ENCODE results near the gene PLOD1.

Gene PLOD1

GRCh38 chr1:11919621-11920020, 14.9 kb upstream of the PLOD1 start:
- TF ChIP-seq CTCF (IDR thresholded peaks at IDR 0.05; ENCODE audit: borderline replicate concordance, extremely low read depth, low read length, poor library complexity, severe bottlenecking) (no peak), EZH2 (IDR thresholded peaks at IDR 0.05; ENCODE audit: borderline replicate concordance, low read depth, low read length, severe bottlenecking) (no peak)
- no peaks in the 10 kb centered on the region for H3K9me3 ChIP-seq (ENCODE audit: insufficient read depth, low read length, severe bottlenecking)
- H4K20me1 ChIP-seq (ENCODE audit: insufficient read depth, low read length) = peaks cover 53% of the 10 kb centered on the region
- no peak overlapping the region for H3K9ac ChIP-seq (ENCODE audit: low read depth, low read length)
- H3K27me3 ChIP-seq (ENCODE audit: insufficient read depth, low read length, poor library complexity) = no peaks in the 10 kb centered on the region
- ATAC-seq (ENCODE audit: insufficient read depth, low read depth) = no peak
- peaks cover 39% of the 10 kb centered on the region for H3K79me2 ChIP-seq (ENCODE audit: insufficient read depth, low read length)
- peaks cover 67% of the 10 kb centered on the region for H3K36me3 ChIP-seq (ENCODE audit: insufficient read depth, low read length)
- H3K4me1 ChIP-seq (ENCODE audit: insufficient read depth, low read length) = peaks cover 34% of the 10 kb centered on the region
- H2AFZ ChIP-seq (ENCODE audit: low read depth, low read length) = no peak overlapping the region
- no peak overlapping the region for H3K27ac ChIP-seq (ENCODE audit: low read length)
- no peak overlapping the region for H3K4me3 ChIP-seq (ENCODE audit: low read depth in 1 of 2, low read length in 2 of 2)
- no peak overlapping the region for H3K4me2 ChIP-seq (ENCODE audit: insufficient read depth, low read length)
- DNase-seq = no peak

GRCh38 chr1:11920239-11920903, 14.1 kb upstream of the PLOD1 start:
- H3K4me1 ChIP-seq (ENCODE audit: insufficient read depth, low read length) = peaks cover 40% of the 10 kb centered on the region
- H2AFZ ChIP-seq (ENCODE audit: low read depth, low read length) = no peak overlapping the region
- peaks cover 46% of the 10 kb centered on the region for H3K79me2 ChIP-seq (ENCODE audit: insufficient read depth, low read length)
- H3K27ac ChIP-seq (ENCODE audit: low read length) = no peak overlapping the region
- DNase-seq (no peak), ATAC-seq (ENCODE audit: insufficient read depth, low read depth) (no peak)
- peaks cover 73% of the 10 kb centered on the region for H3K36me3 ChIP-seq (ENCODE audit: insufficient read depth, low read length)
- H3K9ac ChIP-seq (ENCODE audit: low read depth, low read length) = no peak overlapping the region
- H3K27me3 ChIP-seq (ENCODE audit: insufficient read depth, low read length, poor library complexity) = no peaks in the 10 kb centered on the region
- H3K4me2 ChIP-seq (ENCODE audit: insufficient read depth, low read length) = peak overlapping the region; percentile 45; the same call in 1 of the 2 replicates
- H4K20me1 ChIP-seq (ENCODE audit: insufficient read depth, low read length) = peaks cover 60% of the 10 kb centered on the region
- no peaks in the 10 kb centered on the region for H3K9me3 ChIP-seq (ENCODE audit: insufficient read depth, low read length, severe bottlenecking)
- TF ChIP-seq EZH2 (IDR thresholded peaks at IDR 0.05; ENCODE audit: borderline replicate concordance, low read depth, low read length, severe bottlenecking) = no peak
- TF ChIP-seq CTCF (IDR thresholded peaks at IDR 0.05; ENCODE audit: borderline replicate concordance, extremely low read depth, low read length, poor library complexity, severe bottlenecking) = no peak
- H3K4me3 ChIP-seq (ENCODE audit: low read depth in 1 of 2, low read length in 2 of 2) = no peak overlapping the region

- no peak for TF ChIP-seq CTCF (IDR thresholded peaks at IDR 0.05; ENCODE audit: borderline replicate concordance, extremely low read depth, low read length, poor library complexity, severe bottlenecking)
- TF ChIP-seq EZH2 (IDR thresholded peaks at IDR 0.05; ENCODE audit: borderline replicate concordance, low read depth, low read length, severe bottlenecking) = no peak
- peak overlapping the region; percentile 45 for H3K4me2 ChIP-seq (ENCODE audit: insufficient read depth, low read length)
- DNase-seq = no peak
These were observed 13.5 kb upstream of the PLOD1 start for GRCh38 chr1:11921022-11921421.

More at GRCh38 chr1:11921022-11921421, 13.5 kb upstream of the PLOD1 start:
- H3K36me3 ChIP-seq (ENCODE audit: insufficient read depth, low read length) = peaks cover 73% of the 10 kb centered on the region
- no peak overlapping the region for H3K27ac ChIP-seq (ENCODE audit: low read length)
- H3K9ac ChIP-seq (ENCODE audit: low read depth, low read length) = no peak overlapping the region
- peaks cover 40% of the 10 kb centered on the region for H3K4me1 ChIP-seq (ENCODE audit: insufficient read depth, low read length)
- no peak overlapping the region; a peak in 1 of 4 replicates for H3K4me3 ChIP-seq (ENCODE audit: low read depth in 1 of 2, low read length in 2 of 2)
- H3K9me3 ChIP-seq (ENCODE audit: insufficient read depth, low read length, severe bottlenecking) = no peaks in the 10 kb centered on the region
- peaks cover 53% of the 10 kb centered on the region for H3K79me2 ChIP-seq (ENCODE audit: insufficient read depth, low read length)
- no peak overlapping the region for H2AFZ ChIP-seq (ENCODE audit: low read depth, low read length)
- H3K27me3 ChIP-seq (ENCODE audit: insufficient read depth, low read length, poor library complexity) = no peaks in the 10 kb centered on the region
- no peak for ATAC-seq (ENCODE audit: insufficient read depth, low read depth)
- peaks cover 62% of the 10 kb centered on the region for H4K20me1 ChIP-seq (ENCODE audit: insufficient read depth, low read length)

Data from DND-41 (cell line).